ENCODE measurements around the gene SCUBE2. TPM values are rescaled to one million over a fixed set of nuclear protein-coding genes. Genes with fewer than 3 reads are reported as not detected.

Gene SCUBE2
- polyA plus RNA-seq, 1 of the 3 experiments (the other 2 are of a cell fraction) = 0.76 TPM

- no peak overlapping the region; the same call in 1 of the 2 replicates for H3K9ac ChIP-seq
- H3K4me2 ChIP-seq = peak overlapping the region; percentile 72
- peak overlapping the region; percentile 70; the same call in 1 of the 2 replicates for H2AFZ ChIP-seq (ENCODE audit: low read depth)
- H3K9me3 ChIP-seq = no peaks in the 10 kb centered on the region
- DNase-seq = peak; percentile 52
- peak overlapping the region; percentile 56 to 59 for H3K4me3 ChIP-seq (ENCODE audit: low read depth in 2 of 2, low read length in 1 of 2)
- H3K36me3 ChIP-seq (replicated peaks in 1 of 2; ENCODE audit: control insufficient read depth in 1 of 2, insufficient read depth in 2 of 2, low read length in 1 of 2) = no peaks in the 10 kb centered on the region
- H3K27me3 ChIP-seq (ENCODE audit: insufficient read depth) = no peaks in the 10 kb centered on the region
- ChIA-PET POLR2A (no interaction called here), CTCF (interaction anchor here (1.2 to 7.3 kb wide), 4 partner anchors 14 to 75 kb away, joined by 4 to 48 read pairs (median 12); no protein-coding TSS in a partner anchor)
- H3K9me2 ChIP-seq = no peaks in the 10 kb centered on the region
- peaks cover 0 to 16% of the 10 kb centered on the region in 2 experiments; a peak in 2 of 4 replicates for H3K4me1 ChIP-seq (ENCODE audit: control insufficient read depth in 1 of 2, insufficient read depth in 2 of 2, low read depth in 1 of 2, low read length in 1 of 2)
- H3F3A ChIP-seq (replicated peaks; ENCODE audit: insufficient read depth) = no peaks in the 10 kb centered on the region
- H3K27ac ChIP-seq (ENCODE audit: low read depth in 2 of 2, low read length in 1 of 2) = no peak overlapping the region
- H3K79me2 ChIP-seq (ENCODE audit: insufficient read depth) = no peaks in the 10 kb centered on the region
- WGBS (ENCODE audit: low lambda C conversion rate) = 90% methylated on average over 9 of the region's 20 CpGs
- TF ChIP-seq USF1 (IDR thresholded peaks at IDR 0.05; ENCODE audit: borderline replicate concordance, low read depth) (no peak), CTCF (IDR thresholded peaks at IDR 0.05) (no peak), POLR2AphosphoS5 (IDR thresholded peaks at IDR 0.05; ENCODE audit: low read depth, low read length) (no peak), RFX5 (IDR thresholded peaks at IDR 0.05; ENCODE audit: low read length) (no peak)
- H4K20me1 ChIP-seq (ENCODE audit: insufficient read depth) = no peaks in the 10 kb centered on the region
Measured at GRCh38 chr11:9090488-9091043, 833 bp downstream of the SCUBE2 start.

GRCh38 chr11:9089636-9090035 is 1.8 kb downstream of the SCUBE2 start:
- no peak overlapping the region for H3K4me3 ChIP-seq (ENCODE audit: low read depth in 2 of 2, low read length in 1 of 2)
- ChIA-PET POLR2A (no interaction called here), CTCF (interaction anchor here (0.7 to 2.7 kb wide), 5 partner anchors 13 to 74 kb away, joined by 3 to 13 read pairs (median 4); no protein-coding TSS in a partner anchor)
- 79% methylated on average over 4 of the region's 6 CpGs for WGBS (ENCODE audit: low lambda C conversion rate)
- no peaks in the 10 kb centered on the region for H3K79me2 ChIP-seq (ENCODE audit: insufficient read depth)
- no peaks in the 10 kb centered on the region for H3K27me3 ChIP-seq (ENCODE audit: insufficient read depth)
- no peaks in the 10 kb centered on the region for H3K9me2 ChIP-seq
- TF ChIP-seq NFIC (IDR thresholded peaks at IDR 0.05; ENCODE audit: borderline replicate concordance) = no peak
- TF ChIP-seq MXI1 (IDR thresholded peaks at IDR 0.05; ENCODE audit: low read depth, low read length) = peak; percentile 29; the same call in 1 of the 2 replicates
- H3K4me1 ChIP-seq (ENCODE audit: control insufficient read depth in 1 of 2, insufficient read depth in 2 of 2, low read depth in 1 of 2, low read length in 1 of 2) = peaks cover 0 to 16% of the 10 kb centered on the region in 2 experiments; a peak in 2 of 4 replicates
- H3K27ac ChIP-seq (ENCODE audit: low read depth in 2 of 2, low read length in 1 of 2) = no peak overlapping the region
- no peak overlapping the region for H3K4me2 ChIP-seq
- H2AFZ ChIP-seq (ENCODE audit: low read depth) = no peak overlapping the region
- no peak overlapping the region for H3K9ac ChIP-seq
- no peaks in the 10 kb centered on the region for H4K20me1 ChIP-seq (ENCODE audit: insufficient read depth)
- H3F3A ChIP-seq (replicated peaks; ENCODE audit: insufficient read depth) = no peaks in the 10 kb centered on the region
- DNase-seq = peak; percentile 59
- H3K36me3 ChIP-seq (replicated peaks in 1 of 2; ENCODE audit: control insufficient read depth in 1 of 2, insufficient read depth in 2 of 2, low read length in 1 of 2) = no peaks in the 10 kb centered on the region
- H3K9me3 ChIP-seq = no peaks in the 10 kb centered on the region

- H3K9me2 ChIP-seq = no peaks in the 10 kb centered on the region
- WGBS (ENCODE audit: low lambda C conversion rate) = 100% methylated on average over 2 of the region's 3 CpGs
- no peaks in the 10 kb centered on the region for H3K27me3 ChIP-seq (ENCODE audit: insufficient read depth)
- H3F3A ChIP-seq (replicated peaks; ENCODE audit: insufficient read depth) = no peaks in the 10 kb centered on the region
- H3K4me3 ChIP-seq (ENCODE audit: low read depth in 2 of 2, low read length in 1 of 2) = no peak overlapping the region
- no peak overlapping the region for H2AFZ ChIP-seq (ENCODE audit: low read depth)
- no peak overlapping the region for H3K9ac ChIP-seq
- H3K9me3 ChIP-seq = no peaks in the 10 kb centered on the region
- H3K79me2 ChIP-seq (ENCODE audit: insufficient read depth) = no peaks in the 10 kb centered on the region
- H3K4me2 ChIP-seq = no peak overlapping the region
- peaks cover 0 to 16% of the 10 kb centered on the region in 2 experiments; a peak in 2 of 4 replicates for H3K4me1 ChIP-seq (ENCODE audit: control insufficient read depth in 1 of 2, insufficient read depth in 2 of 2, low read depth in 1 of 2, low read length in 1 of 2)
- no peak for DNase-seq
- CTCF ChIA-PET = interaction anchor here (0.7 to 2.7 kb wide), 4 partner anchors 14 to 74 kb away, joined by 3 to 13 read pairs (median 8); no protein-coding TSS in a partner anchor
- no peaks in the 10 kb centered on the region for H4K20me1 ChIP-seq (ENCODE audit: insufficient read depth)
- POLR2A ChIA-PET = no interaction called here
- TF ChIP-seq RFX5 (IDR thresholded peaks at IDR 0.05; ENCODE audit: low read length) (no peak), MXI1 (IDR thresholded peaks at IDR 0.05; ENCODE audit: low read depth, low read length) (no peak), NRF1 (IDR thresholded peaks at IDR 0.05; ENCODE audit: low read depth, low read length) (no peak)
- H3K27ac ChIP-seq (ENCODE audit: low read depth in 2 of 2, low read length in 1 of 2) = no peak overlapping the region
- H3K36me3 ChIP-seq (replicated peaks in 1 of 2; ENCODE audit: control insufficient read depth in 1 of 2, insufficient read depth in 2 of 2, low read length in 1 of 2) = no peaks in the 10 kb centered on the region
Measured at GRCh38 chr11:9089061-9089460, 2.3 kb downstream of the SCUBE2 start.

Data from SK-N-SH (cell line).